HG03139 (cell line): Measurements from ENCODE around the gene SUCLG1.

Source experiments
- ATAC-seq: cut with Tn5 transposase; IDR thresholded peaks from one replicate; pipeline ENCODE4 v1.9.1; 2021; ENCODE audit not compliant: unreplicated experiment

Gene SUCLG1

DNA sequence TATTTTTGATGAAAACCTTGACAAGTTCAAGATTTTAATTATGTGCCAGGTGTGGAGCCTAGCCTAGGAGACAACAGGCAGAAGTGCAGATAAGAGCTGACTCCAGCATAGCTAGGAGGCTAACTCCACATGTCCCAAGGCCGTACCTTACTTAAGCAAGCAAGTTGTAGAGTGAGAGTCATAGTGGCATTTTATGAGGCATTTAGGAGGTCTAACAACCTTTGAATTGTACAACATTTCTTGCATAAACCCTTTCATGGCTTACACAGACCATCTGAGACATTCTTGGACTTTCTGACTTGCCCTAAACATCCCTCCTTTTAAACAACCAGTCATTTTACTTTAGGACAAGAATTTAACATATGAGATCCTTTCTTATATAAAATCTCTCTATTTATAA, 8.3 kb upstream of the SUCLG1 start:
- ATAC-seq, result no peak

DNA sequence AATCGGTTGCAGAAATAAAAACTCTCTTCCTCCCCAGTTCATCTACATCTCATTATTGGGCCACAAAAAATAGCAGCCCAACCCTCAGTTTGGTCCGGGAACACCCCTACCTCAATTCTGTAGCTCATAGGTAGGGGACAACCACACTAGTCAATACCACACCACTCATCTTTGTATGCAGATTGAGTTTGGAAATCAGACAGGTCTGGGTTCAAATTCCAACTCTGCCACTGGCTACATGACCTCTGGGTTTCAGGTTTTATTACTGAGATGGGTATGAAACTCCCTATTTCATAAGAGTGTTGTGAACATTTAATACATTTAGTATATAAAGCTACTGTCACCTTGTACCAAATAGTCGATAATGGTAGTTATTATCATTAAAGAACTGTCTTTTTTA, 2.2 kb upstream of the SUCLG1 start:
- ATAC-seq, result no peak

DNA sequence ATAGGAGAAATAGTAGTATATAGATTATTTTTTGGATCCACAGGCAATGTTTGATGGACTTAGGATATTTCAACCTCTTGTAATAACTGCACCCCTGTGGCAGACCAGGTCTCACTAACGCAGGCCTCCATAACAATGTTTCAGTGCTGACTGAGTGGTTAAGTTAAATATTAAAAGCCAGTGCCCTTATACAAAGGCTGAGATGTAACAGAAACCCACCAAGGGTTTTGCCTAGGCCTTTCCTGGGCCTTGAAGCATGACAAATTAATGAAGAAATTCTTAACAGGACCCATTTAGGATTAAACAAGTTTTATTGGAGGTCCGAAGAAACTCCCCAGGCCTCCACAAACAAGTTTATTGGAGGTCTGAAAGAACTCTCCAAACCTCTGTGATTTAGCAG, 1.6 kb upstream of the SUCLG1 start:
- no peak for ATAC-seq

DNA sequence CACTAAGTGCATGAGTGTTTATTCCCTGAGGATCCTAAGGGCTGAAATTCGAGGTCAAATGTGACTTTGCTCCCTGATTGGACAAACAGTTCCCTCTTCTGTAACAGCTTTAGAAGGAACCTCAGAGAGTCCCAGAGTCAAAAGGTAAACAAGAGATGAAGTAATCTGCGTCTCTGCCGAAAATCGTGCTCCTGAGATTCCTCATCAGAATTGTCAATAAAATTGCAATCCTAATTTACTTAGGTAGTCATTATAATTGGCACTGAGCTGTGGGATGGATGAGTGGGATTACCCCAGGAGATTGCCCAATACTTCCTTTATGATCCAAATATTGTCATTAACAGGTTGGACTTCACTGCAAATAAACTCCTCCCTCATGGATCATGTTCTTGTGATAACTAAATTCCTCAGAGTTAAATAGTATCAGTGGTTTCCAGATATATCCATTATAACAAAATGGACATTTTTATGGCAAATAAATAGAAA, 907 bp upstream of the SUCLG1 start:
- no peak for ATAC-seq

DNA sequence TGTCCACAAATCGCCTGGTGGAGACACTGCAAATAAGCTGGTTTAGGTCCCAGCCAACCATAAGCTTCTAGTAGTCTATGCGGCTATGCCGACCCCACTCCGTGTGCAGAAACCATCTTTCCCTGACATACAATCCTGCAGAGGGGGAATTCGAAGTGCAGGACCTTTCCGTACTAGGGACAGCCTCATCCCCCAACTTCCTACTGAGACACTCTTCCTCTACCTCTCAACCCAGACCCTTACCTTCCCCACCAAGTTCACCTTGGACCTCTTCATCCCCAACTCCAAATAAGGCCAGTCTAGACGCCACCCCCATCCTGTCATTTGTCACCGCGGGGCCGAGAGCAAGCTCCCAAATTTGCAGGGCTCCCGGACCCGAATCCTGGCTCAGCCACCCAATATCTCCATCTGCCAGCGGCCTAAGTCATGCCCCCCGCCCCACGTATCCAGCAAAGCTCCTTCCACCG, 496 bp downstream of the SUCLG1 start:
- ATAC-seq, result peak; percentile 24

DNA sequence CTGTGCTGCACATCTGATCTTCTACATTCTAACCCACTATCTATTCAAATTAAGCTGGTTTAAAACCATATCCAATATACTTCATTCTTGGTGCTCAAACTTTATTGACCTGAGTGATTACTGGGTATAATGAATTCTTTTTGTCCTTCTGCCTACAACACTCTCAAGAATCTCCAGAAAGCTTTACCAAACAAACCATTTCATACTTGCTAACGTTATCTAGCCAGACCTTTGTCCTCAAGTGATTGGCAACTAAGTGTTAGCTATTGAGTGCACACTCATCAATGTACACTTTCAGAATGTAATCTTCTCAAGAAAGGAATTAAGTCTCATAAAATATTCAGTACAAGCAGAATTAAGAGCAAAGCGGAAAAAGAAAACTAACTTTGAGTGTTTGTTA, 1.4 kb downstream of the SUCLG1 start:
- ATAC-seq, result no peak

DNA sequence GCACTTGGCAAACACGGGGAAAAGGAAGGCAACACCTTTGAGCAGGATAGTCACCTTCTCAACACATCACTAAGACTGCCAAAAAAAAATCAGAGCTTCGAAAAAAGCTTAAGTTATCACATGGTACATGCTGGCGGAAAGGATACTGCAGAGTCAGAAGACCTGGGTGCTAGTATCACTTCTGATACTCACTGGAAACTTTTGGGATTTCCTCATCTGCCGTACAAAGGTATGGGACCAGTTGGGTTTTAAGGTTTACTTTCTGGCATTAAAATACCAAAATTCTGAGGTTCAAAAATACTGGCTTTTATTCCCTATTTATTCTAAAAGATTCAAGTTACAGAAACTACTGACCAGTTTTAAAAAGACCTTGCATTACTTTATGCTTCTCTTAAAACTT, 2.9 kb downstream of the SUCLG1 start:
- no peak for ATAC-seq

DNA sequence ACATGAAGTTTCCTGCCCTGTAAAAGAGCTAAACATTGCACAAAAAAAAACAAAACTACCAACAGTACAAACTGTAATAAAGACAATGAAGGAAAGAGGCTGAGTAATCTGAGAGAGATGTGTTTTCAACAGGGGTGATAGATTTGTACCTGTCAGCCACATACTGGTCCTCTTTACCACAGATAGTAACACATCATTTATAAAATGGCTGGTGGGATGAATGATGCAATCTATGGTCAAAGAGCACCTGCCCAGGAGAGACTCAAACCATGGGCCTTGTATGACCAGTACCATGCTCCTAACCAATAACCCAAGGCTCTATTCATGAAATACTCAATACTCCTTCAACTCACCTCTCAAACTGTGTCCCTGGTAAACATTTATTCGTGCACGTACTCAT, 4.5 kb downstream of the SUCLG1 start:
- ATAC-seq, result no peak

DNA sequence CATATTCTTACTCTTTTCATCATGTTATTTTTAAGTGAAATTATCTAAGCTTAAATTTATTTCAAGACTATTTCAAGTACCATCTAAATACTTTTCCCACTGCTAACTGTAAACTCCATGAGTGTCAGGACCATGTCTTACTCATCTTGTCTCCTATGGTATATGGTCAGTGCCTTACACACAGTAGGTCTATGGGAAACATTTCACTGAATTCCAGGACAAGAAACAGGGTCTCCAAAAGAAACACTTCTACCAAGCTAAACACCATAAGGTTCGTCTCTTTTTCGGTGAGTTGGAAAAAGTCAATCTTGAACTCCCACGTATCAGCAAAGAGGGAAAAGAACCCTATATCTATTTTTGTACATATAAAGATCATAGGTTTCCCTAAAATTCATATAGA, 6.5 kb downstream of the SUCLG1 start:
- no peak for ATAC-seq

DNA sequence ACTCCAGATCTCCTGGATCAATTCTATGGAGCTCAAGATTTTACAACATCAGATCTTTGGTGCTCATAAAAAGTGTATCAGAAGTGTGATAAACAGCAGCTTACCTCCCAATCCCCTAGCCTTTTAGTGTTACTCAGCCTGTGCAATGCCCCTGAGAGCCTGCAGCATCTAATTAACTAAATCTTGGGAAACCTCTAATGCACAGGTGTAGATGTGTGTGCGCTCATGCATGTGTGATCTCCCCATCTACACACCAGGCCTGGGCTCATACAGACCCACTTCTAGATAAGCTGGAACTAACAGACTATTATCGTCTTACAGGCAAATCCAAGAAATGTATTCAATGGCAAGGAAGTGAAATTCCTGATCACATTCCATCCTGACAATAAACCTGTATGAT, 7.5 kb downstream of the SUCLG1 start:
- no peak for ATAC-seq

DNA sequence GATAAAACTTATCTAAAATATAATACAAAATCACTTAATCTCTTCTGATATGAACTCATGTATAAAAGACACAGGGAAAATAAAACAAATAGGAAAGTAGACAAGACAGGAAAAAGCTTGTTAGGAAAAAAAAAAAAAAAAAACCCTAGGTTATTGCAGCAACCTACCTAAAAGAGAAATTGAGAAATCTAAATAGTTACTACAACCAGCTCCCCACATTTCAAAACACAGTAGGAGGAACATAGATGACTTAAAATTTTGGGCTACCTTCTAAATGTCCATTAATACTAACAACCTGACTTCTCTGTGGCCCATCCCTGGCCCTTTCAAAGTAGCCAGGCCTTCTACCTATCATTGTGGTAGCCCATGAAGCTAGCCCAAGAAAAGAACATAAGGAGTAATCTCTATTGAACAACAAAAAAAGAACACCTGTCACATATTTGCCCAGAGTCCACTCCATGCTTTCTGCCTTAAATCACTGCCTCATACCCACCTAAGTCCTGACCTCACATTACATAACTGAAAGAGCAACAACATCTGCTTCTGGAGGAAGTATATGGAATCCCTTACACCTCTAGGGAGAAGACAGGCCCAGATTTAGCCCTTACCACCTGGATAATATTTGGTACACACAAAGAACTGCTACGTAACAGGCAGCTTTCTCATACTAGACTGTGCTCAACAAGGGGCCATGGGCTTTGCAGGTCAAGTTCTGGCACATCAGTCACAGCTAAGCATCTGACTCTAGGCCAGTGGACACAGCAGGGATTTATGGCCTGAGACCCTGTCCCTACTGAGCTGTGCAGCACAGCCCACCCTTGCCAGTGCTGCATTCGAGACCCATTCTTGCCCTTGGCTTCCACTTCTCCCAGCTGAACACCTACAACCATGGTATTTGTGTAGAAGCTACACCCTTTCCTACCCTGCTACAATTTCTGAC, 8.5 kb downstream of the SUCLG1 start:
- no peak for ATAC-seq

DNA sequence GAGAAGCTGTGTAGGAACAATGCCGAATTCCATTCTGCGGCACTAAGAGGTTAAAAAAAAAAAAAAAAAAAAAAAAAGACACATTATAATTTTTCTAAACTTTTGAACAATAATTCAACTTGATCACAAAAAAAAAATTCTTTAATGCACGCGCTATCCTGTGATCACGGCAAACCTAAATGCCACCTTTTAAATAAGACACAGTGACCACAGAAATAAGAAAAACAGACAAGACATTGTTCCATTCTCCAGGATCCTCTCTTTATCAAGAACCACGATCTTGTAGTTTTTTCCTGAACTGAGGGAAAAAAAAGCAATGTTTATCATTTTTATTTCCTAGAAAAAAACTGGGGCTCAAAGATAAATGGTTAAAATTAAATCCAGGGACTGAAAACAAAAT, 9.4 kb downstream of the SUCLG1 start:
- no peak for ATAC-seq

DNA sequence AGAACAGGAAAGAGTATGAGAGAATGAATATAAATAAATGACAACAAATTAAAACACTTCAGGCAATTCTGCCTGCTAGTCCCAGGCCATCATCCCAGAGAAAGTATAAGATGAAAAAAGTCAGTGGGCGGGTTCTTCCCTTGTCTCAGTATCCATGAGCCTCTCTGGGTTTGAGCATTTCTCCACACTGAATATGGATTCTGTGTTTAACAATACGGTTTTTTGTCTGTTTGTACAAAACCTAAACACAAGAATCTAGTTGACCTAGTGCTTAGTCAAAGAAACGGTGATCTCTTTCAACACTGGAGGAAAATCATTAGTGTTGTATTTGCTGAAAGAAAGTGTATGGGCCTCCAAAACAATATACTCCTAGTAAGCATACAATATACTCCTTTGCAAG, 10.0 kb downstream of the SUCLG1 start:
- no peak for ATAC-seq

DNA sequence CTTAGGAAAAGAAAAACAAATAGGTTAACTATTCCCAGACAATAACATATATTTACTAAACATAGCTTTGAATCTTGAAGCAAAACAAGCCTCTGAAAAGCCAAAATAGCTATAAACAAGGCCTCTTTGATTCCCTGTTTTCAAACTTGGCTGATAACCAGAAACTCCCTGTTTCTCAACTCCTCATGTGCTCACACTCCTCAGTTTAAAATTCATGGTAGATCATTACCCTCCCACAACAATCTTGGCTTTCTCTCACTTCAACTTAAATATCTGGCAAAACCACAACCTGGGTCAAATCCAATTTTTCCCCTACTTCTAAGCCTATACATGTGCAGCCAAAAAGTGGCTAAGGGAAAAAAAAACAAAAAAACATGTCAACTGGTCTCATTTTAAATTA, 15.6 kb downstream of the SUCLG1 start:
- no peak for ATAC-seq

DNA sequence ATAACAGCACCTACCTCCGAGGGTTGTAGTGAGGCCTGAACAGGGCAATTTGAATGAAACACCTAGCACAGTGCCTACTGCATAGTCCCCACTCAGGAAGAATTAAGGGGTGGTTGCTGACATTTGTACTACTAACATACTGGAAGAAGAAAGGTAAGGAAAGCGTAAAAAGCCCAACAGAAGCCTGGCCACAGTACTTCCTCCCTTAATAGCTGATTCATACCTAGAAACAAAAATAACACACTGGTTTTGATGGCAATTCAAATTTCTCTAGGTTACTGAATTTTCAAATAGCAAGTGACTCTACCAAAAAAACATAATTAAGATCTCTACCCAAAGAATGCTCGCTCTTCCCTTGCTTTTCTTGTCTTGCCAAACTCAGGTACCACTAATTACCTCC, 16.2 kb downstream of the SUCLG1 start:
- ATAC-seq, result no peak

DNA sequence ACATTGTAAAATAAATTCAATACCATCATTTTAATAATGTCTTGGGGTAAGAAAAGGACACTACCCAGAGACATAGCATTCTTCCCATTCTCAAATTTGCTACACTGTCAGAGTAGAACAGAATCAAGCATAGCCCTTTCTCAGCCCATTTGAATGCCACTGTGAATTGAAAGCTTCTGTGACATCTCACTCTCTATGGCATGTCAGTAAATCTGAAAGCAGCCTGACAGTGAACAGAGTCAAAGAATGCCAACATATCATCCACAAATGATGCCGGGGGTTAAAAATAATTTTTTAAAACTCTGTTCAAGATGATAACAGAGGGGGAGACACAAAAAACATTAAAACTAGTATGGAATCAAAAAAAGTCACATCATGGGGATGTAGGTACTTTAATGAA, 17.6 kb downstream of the SUCLG1 start:
- ATAC-seq, result no peak

DNA sequence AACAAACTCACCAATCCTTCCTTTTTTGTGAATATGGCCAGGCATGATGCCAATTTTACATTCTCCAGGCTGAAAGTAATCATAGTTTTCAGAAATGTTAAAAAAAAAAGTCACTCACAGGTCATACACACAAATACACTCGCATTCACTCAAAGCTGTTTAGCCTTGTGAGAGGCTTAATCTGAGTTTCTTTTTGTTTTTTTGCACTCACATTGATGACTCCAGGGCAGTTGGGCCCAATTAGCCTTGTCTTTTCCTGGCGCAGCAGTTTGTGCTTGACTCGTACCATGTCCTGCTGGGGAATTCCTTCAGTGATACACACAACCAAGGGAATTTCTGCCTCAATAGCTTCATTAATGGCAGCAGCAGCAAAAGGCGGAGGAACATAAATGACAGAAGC, 18.0 kb downstream of the SUCLG1 start:
- no peak for ATAC-seq

DNA sequence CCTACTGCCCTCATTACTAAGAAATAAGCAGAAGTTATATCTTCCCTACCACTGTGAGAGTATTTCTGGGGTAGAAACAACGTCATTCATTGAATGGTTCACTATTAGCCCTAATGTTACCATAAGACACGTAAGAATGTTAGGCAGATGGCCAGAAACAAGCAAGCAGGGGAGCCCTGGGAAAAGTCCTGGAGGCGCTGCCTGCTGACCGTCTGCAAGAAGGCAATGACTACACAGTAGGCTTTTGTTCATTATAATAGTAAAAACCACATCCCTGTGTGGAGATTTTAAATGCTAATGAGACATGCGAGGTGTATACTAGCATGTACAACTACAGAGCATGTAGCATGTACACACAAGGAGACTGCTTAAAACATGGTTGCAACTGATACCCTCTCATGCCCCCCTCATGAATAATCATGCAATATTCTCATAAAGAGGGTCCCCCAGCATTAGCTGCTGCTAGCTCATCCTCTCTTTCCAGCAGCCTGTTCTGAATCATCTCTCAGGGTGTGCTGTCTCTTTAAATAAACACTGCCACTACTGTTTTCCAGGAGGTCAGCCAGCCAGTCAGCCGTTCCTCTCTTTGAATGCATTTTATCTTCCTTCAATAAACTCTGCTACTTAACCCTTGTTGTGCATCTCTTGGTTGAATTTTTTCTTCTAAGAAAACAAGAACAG, 23.6 kb downstream of the SUCLG1 start:
- ATAC-seq, result no peak

DNA sequence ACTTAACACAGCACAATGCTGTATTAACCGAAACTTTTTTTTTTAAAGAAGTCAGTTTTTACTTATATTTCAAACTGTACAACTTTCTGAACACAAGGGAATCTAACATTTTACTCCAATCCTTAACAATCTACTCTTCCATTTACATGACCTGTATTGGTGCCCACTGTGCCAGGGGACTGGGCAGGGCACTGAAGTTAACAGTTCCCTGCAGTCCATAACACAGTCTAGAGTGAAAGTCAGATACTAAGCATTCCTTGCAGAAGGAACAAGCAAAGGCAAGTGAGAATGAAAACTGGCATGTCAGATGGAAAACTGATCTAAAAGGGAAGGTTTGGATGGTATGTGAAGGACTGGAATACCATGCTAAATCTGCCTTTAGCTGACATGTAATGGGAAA, 29.8 kb downstream of the SUCLG1 start:
- no peak for ATAC-seq

DNA sequence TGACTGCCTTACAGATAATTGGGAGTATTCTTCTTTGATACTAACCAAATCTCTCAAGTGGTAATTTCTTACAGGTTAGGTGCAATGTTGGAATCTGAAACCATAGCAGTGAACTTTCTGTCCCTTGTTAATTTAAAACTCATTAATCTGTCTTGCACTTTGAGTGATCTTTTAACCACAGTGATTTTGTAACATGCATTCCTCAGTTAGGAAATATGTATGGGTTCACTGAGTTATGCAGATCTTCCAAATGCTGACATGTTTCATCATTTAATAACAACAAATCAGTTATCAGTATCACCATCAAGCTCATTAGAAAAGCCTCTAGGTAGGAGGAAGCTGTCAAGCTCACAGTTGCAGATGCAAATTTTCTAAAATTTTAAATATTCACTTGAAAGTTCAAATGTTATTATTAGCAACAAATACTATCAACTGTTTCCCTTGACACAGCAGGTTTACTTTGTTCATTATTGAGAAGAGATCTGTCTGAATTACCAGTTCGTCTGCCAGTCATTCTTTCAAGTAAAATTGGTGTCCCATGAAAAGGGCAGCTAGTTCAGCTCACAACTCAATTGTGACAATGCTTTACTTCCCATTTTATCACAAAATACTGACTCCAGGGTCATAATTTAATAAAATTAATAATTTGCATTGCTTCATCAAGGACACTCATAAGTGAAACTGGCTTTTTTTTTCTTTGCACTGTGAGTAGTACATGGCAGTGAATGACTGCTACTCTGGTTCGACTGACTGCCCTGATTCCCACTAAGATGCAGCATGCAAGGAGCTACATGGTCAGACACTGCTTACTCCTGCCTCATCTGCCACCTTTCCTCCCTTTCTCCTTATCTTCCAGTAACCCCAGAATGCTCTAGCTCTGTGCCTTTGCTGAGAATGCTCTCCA, 31.6 kb downstream of the SUCLG1 start:
- ATAC-seq, result no peak

DNA sequence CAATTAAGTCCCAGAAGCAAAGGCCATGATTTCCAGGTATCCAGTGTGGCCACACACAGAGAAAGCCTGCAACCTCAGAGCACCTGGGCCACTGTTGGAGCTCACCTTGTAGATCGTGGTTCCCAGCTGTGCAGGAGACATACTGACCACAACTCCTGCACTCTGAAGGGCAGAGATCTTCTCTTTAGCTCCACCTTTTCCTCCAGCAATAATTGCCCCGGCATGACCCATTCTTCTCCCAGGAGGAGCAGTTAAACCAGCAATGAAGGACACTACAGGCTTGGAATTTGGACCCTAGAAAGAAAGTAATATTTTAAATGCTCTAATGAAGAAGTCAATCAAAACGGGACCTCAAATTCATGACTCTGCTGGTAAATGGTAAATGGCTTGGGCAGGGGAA, 33.8 kb downstream of the SUCLG1 start:
- ATAC-seq, result no peak
